Testis (tissue), 3 donors: ENCODE results near the gene SLC9A3. TPM values are rescaled to one million over a fixed set of nuclear protein-coding genes. Genes with fewer than 3 reads are reported as not detected.

Experiments used
- DNase-seq: peaks from one replicate; pipeline ENCODE4 v3.0.0-alpha.2; 2019
- H3K27ac ChIP-seq, 2 donors: fragments of 200-600 bp; sonication (generic); one replicate each; pipeline ENCODE4 v1.5.1; 2019
- H3K27me3 ChIP-seq: fragments of 200-600 bp; sonication (generic); one replicate; pipeline ENCODE4 v1.5.1; 2019
- H3K36me3 ChIP-seq: fragments of 200-600 bp; sonication (generic); one replicate; pipeline ENCODE4 v1.5.1; 2017; ENCODE audit warnings: low read depth; ENCODE audit errors: missing control alignments
- H3K4me1 ChIP-seq: fragments of 200-600 bp; sonication (generic); one replicate; pipeline ENCODE4 v1.5.1; 2019
- H3K4me3 ChIP-seq, 2 donors: fragments of 200-600 bp; sonication (generic); one replicate each; pipeline ENCODE4 v1.5.1; 2017 to 2019
- H3K9me3 ChIP-seq: fragments of 200-600 bp; sonication (generic); one replicate; pipeline ENCODE4 v1.5.1; 2017
- POLR2A ChIP-seq: fragments of 450-650 bp; IDR thresholded peaks from one replicate; pipeline ENCODE4 v1.6.1; 2017; ENCODE audit warnings: antibody characterized with exemption, mild to moderate bottlenecking, moderate library complexity
- WGBS, 2 donors: methylation state at CpG; one replicate each; pipeline ENCODE4 v1.1.5; 2018; 5-methylcytosine and 5-hydroxymethylcytosine counted together
- intact Hi-C: fragments of 100-400 bp; cut with DNase I; formaldehyde crosslinking; loops from one replicate; pipeline ENCODE4 v1.15.1; 2023; ENCODE audit warnings: low total_unique reads
- polyA plus RNA-seq: library from polyadenylated mRNA; stranded (reverse); fragments of 350-450 nt; fragmentation: Illumina TruSeq; extraction: RNeasy Lipid Tissue Mini Kit (QIAGEN cat#74804); gene quantifications from one replicate; pipeline ENCODE4 v1.2.3, GENCODE V29; 2014; ENCODE audit warnings: low read depth, low replicate concordance; ENCODE audit not compliant: insufficient read depth
- total RNA-seq, 2 donors: library from RNA; depleted of rRNA; stranded (reverse); fragments of >200 nt; gene quantifications; one replicate each; pipeline ENCODE4 v1.2.3, GENCODE V29; 2016
- TF ChIP-seq, protein P1 (sequence below), 3 experiments: fragments of 450-650 bp in 2 of 3; fragments of 200-600 bp in 1 of 3; sonication (generic) in 1 of 3; IDR thresholded peaks; one replicate each; pipeline ENCODE4 v1.5.1; 2016 to 2019; ENCODE audit warnings: antibody characterized with exemption in 3 of 3, mild to moderate bottlenecking in 2 of 3, moderate library complexity in 1 of 3

Gene SLC9A3
- total and polyA plus RNA-seq, 3 donors from 2014 or later, result 2.3 to 3.8 (median 2.6) TPM

DNA sequence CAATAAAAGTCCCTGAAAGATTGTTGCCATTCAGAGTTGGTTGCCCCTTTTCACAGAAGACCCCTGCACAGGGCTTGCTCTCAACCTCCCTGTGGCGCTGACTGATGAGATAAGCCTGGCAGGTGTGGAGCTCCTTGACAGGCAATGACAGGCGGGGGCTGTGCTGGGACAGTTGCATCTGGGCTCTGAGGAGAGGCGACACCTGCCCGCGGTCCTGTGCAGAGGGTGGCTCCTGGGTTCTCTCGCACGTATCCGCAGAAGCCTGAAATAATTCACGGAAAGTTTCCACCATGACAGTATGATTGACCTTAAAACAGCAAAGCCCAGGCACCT is 101.0 kb downstream of the SLC9A3 start:
- no peak for DNase-seq
- Histone ChIP-seq H3K4me1 (no peaks in the 10 kb centered on the region), H3K36me3 (no peaks in the 10 kb centered on the region), H3K9me3 (no peaks in the 10 kb centered on the region), H3K4me3 (no peak overlapping the region), H3K27ac (no peak overlapping the region), H3K27me3 (no peaks in the 10 kb centered on the region)
- WGBS, 2 donors, result 82 to 90% methylated on average over 9 of the region's 9 CpGs
- TF ChIP-seq, protein P1, sequence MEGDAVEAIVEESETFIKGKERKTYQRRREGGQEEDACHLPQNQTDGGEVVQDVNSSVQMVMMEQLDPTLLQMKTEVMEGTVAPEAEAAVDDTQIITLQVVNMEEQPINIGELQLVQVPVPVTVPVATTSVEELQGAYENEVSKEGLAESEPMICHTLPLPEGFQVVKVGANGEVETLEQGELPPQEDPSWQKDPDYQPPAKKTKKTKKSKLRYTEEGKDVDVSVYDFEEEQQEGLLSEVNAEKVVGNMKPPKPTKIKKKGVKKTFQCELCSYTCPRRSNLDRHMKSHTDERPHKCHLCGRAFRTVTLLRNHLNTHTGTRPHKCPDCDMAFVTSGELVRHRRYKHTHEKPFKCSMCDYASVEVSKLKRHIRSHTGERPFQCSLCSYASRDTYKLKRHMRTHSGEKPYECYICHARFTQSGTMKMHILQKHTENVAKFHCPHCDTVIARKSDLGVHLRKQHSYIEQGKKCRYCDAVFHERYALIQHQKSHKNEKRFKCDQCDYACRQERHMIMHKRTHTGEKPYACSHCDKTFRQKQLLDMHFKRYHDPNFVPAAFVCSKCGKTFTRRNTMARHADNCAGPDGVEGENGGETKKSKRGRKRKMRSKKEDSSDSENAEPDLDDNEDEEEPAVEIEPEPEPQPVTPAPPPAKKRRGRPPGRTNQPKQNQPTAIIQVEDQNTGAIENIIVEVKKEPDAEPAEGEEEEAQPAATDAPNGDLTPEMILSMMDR (IDR thresholded peaks at IDR 0.05), result no peak
- no peak for TF ChIP-seq POLR2A
- intact Hi-C loops, result no loop called here

DNA sequence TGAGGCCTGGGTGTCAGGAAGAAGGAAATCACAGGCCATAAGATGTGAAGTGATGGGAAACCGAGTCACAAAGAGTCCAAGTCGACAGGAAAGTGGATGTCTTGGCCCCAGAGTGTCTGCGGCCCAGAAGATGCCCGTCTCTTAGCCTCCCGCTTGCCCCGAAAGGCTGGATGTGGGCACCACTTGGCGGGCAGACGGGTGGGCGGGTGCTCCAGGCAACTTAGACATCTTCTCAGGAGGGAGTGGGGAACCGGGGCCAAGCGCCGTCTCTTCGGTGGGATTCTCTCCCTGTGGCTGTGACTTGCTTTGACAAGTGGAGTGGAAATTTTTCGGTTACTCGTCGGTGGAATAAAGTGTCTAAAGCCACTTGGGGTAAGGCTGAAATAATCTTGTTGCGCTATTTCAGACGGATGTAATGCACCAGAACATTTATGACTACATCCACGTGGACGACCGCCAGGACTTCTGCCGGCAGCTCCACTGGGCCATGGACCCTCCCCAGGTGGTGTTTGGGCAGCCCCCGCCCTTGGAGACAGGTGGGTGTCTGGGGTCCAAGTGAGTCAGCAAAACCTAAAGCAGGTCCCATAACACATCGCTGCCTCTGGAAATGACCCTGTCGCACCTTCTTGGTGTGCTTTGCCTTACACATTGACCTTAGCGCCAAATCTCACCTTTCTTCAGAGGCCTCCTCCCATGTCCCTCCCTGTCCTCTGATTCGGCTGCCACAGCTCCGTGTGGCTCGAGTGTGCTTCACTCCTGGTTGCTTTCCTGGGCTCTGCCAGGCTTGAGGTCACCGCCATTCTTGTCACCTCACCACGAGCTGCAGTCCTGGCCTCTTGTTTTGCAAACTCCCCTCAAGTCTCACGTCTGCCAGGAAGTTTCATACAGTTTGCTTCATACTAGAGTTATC is 101.7 kb downstream of the SLC9A3 start:
- H3K36me3 ChIP-seq, result no peaks in the 10 kb centered on the region
- no peaks in the 10 kb centered on the region for H3K9me3 ChIP-seq
- H3K4me3 ChIP-seq, result peak overlapping the region in 1 of 2 donors; percentile 51
- H3K27me3 ChIP-seq, result no peaks in the 10 kb centered on the region
- WGBS, 2 donors, result 74 to 77% methylated on average over 32 of the region's 32 CpGs
- TF ChIP-seq, protein P1 (IDR thresholded peaks at IDR 0.05), result no peak
- no peak for TF ChIP-seq POLR2A
- no peaks in the 10 kb centered on the region for H3K4me1 ChIP-seq
- intact Hi-C loops, result no loop called here
- H3K27ac ChIP-seq, result no peak overlapping the region
- DNase-seq, result no peak

DNA sequence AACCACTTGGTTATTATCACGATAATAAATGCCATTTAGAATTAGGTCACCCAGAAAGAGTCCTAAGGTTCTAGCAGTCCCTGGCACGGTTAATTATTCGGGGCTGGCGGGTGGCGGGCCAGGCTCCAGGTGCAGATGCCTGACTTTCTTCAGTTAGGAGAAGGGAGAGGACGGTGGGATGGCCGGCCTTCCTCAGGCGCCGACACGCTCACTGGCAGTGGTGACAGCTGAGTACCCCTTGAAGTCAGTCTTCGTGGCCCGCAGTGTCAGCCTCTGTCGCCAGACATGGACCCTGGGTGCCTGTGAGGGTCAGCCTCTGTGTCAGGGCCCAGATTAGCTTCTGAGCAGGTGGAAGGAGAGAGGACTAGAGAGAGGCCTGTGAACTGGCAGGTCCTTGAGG is 102.3 kb downstream of the SLC9A3 start:
- Histone ChIP-seq H3K4me1 (no peaks in the 10 kb centered on the region), H3K9me3 (no peaks in the 10 kb centered on the region), H3K27me3 (no peaks in the 10 kb centered on the region), H3K27ac (no peak overlapping the region), H3K36me3 (no peaks in the 10 kb centered on the region), H3K4me3 (peak overlapping the region in 1 of 2 donors; percentile 51)
- no peak for DNase-seq
- WGBS, 2 donors, result 63 to 87% methylated on average over 13 of the region's 13 CpGs
- TF ChIP-seq POLR2A, result no peak
- TF ChIP-seq, protein P1 (IDR thresholded peaks at IDR 0.05), result no peak
- intact Hi-C loops, result no loop called here

DNA sequence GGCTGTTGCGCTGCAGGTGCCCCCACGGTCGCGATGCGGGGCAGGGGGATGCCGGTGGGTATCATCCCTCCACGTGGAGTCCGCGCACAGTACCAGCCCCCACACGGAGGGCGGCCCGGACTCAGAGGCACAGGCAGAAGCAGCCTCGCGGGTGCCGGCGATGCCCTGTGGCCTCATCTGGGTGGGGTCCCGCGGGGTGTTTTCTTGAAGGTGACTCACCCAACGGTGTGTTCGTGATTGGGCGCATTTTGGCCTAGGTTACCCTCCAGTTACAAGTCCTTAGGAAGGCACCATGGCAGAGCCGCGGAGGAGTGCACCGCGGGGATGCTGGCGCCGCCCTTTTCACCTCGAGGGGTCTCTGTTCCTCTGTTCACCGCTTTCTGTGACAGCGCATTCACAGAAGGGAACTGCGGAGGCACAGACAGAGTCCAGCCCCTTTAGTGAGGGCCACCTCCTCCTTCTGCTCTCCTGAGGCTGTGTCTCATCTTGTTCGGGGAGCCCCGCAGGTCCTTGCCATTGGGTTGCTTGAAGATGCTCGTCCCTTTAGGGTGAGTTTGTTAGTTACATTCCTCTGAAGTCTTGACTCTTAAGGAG is 102.9 kb downstream of the SLC9A3 start:
- Histone ChIP-seq H3K4me3 (peak overlapping the region; percentile 32 to 51), H3K36me3 (no peaks in the 10 kb centered on the region), H3K27ac (no peak overlapping the region), H3K4me1 (no peaks in the 10 kb centered on the region), H3K9me3 (no peaks in the 10 kb centered on the region), H3K27me3 (no peaks in the 10 kb centered on the region)
- DNase-seq, result no peak
- no peak for TF ChIP-seq POLR2A
- TF ChIP-seq, protein P1 (IDR thresholded peaks at IDR 0.05), result no peak
- 55 to 76% methylated on average over 7 to 33 of the region's 34 CpGs for WGBS, 2 donors
- intact Hi-C loops, result no loop called here
